ENCODE data around the gene OBSCN. TPM values are rescaled to one million over a fixed set of nuclear protein-coding genes. Genes with fewer than 3 reads are reported as not detected.

The OBSCN gene
- total and polyA plus RNA-seq, 12 donors = 176 to 639 (median 407) TPM

- WGBS, 2 donors = 97 to 98% methylated on average over 62 of the region's 62 CpGs
- no peak overlapping the region for H3K4me3 ChIP-seq
- no peaks in the 10 kb centered on the region for H3K36me3 ChIP-seq
- TF ChIP-seq CTCF (IDR thresholded peaks at IDR 0.05) = no peak
- ATAC-seq = no peak
- H3K27me3 ChIP-seq = peaks cover 0 to 24% (median 4%) of the 10 kb centered on the region in 7 donors
- no peaks in the 10 kb centered on the region for H3K9me3 ChIP-seq
- intact Hi-C loops (cut with DNase I) = no loop called here
- no peaks in the 10 kb centered on the region for H3K4me1 ChIP-seq
- DNase-seq = no peak
- no peak overlapping the region for H3K27ac ChIP-seq
Observed at GRCh38 chr1:228424685-228425660, 217.1 kb downstream of the OBSCN start.

GRCh38 chr1:228426518-228427175, 218.8 kb downstream of the OBSCN start:
- intact Hi-C loops (cut with DNase I) = no loop called here
- DNase-seq (no peak), ATAC-seq (no peak)
- no peaks in the 10 kb centered on the region for H3K36me3 ChIP-seq
- H3K4me1 ChIP-seq = no peaks in the 10 kb centered on the region
- no peaks in the 10 kb centered on the region for H3K9me3 ChIP-seq
- no peak overlapping the region for H3K27ac ChIP-seq
- TF ChIP-seq CTCF (IDR thresholded peaks at IDR 0.05) = no peak
- 27 to 51% methylated on average over 5 of the region's 5 CpGs for WGBS, 2 donors
- H3K4me3 ChIP-seq = no peak overlapping the region
- H3K27me3 ChIP-seq = peaks cover 0 to 23% (median 4%) of the 10 kb centered on the region in 7 donors

- no peak for ATAC-seq
- intact Hi-C loops (cut with DNase I) = no loop called here
- WGBS, 2 donors = 79 to 80% methylated on average over 4 of the region's 4 CpGs
Observed at GRCh38 chr1:228428412-228428811, 220.6 kb downstream of the OBSCN start.

More at GRCh38 chr1:228428412-228428811, 220.6 kb downstream of the OBSCN start:
- TF ChIP-seq CTCF (IDR thresholded peaks at IDR 0.05) = no peak
- H3K27ac ChIP-seq = no peak overlapping the region
- no peak for DNase-seq
- H3K27me3 ChIP-seq = peaks cover 0 to 23% (median 4%) of the 10 kb centered on the region in 7 donors
- no peaks in the 10 kb centered on the region for H3K36me3 ChIP-seq
- H3K9me3 ChIP-seq = no peaks in the 10 kb centered on the region
- no peaks in the 10 kb centered on the region for H3K4me1 ChIP-seq
- H3K4me3 ChIP-seq = no peak overlapping the region

Small RNAs within 50 kb of the gene (microRNA-seq; reads per million reads assigned to microRNA genes)
- gene MIR6742 = 0 reads per million in 2 donors

Other genes with a start within 250 kb of the OBSCN start
- not detected for gene WNT3A, start 201.0 kb upstream of the OBSCN start, total RNA-seq
- gene WNT3A, start 201.0 kb upstream of the OBSCN start, polyA plus RNA-seq = not detected
- 100 to 1,000 TPM; 262 to 372 (median 338) TPM for gene ARF1, start 125.3 kb upstream of the OBSCN start, total RNA-seq
- 100 to 1,000 TPM; 204 to 498 TPM for gene ARF1, start 125.3 kb upstream of the OBSCN start, polyA plus RNA-seq
- 10 to 100 TPM in 1 of 10 donors, 1 to 10 TPM in 9; 5.6 to 10.6 (median 6.3) TPM for gene C1orf35, start 104.7 kb upstream of the OBSCN start, total RNA-seq
- gene C1orf35, start 104.7 kb upstream of the OBSCN start, polyA plus RNA-seq = 10 to 100 TPM; 11.3 to 15.7 TPM
- gene MRPL55, start 98.7 kb upstream of the OBSCN start, total RNA-seq = 10 to 100 TPM; 38.0 to 65.2 (median 46.3) TPM
- gene MRPL55, start 98.7 kb upstream of the OBSCN start, polyA plus RNA-seq = 100 to 1,000 TPM; 113 to 174 TPM
- 100 to 1,000 TPM; 121 to 207 (median 159) TPM for gene GUK1, start 67.8 kb upstream of the OBSCN start, total RNA-seq
- gene GUK1, start 67.8 kb upstream of the OBSCN start, polyA plus RNA-seq = 100 to 1,000 TPM; 275 to 474 TPM
- 1 to 10 TPM in 7 of 10 donors, under 1 TPM in 3; 0.61 to 1.5 (median 1.2) TPM for gene GJC2, start 58.1 kb upstream of the OBSCN start, total RNA-seq
- gene GJC2, start 58.1 kb upstream of the OBSCN start, polyA plus RNA-seq = 1 to 10 TPM; 1.0 to 1.4 TPM
- gene IBA57, start 42.2 kb upstream of the OBSCN start, total RNA-seq = 10 to 100 TPM in 9 of 10 donors, 1 to 10 TPM in 1; 9.3 to 20.3 (median 17.2) TPM
- gene IBA57, start 42.2 kb upstream of the OBSCN start, polyA plus RNA-seq = 1 to 10 TPM; 2.8 to 6.7 TPM
- gene TRIM11, start 198.8 kb downstream of the OBSCN start, total RNA-seq = 10 to 100 TPM in 1 of 10 donors, 1 to 10 TPM in 9; 5.2 to 11.2 (median 6.9) TPM
- 1 to 10 TPM; 7.1 to 8.8 TPM for gene TRIM11, start 198.8 kb downstream of the OBSCN start, polyA plus RNA-seq
- gene TRIM17, start 208.8 kb downstream of the OBSCN start, total RNA-seq = under 1 TPM in 7 of 10 donors, not detected in 3; 0.14 to 0.44 (median 0.34) TPM
- under 1 TPM; 0.20 to 0.37 TPM for gene TRIM17, start 208.8 kb downstream of the OBSCN start, polyA plus RNA-seq